Ectodermal cell (in vitro differentiated cells): Measurements from ENCODE around the gene PRC1. TPM values are rescaled to one million over a fixed set of nuclear protein-coding genes. Genes with fewer than 3 reads are reported as not detected.

Experiments used
- H3K27ac ChIP-seq: 2 replicates; pipeline ENCODE4 v1.7.0; 2013; ENCODE audit warnings: mild to moderate bottlenecking, low read depth, low read length; ENCODE audit not compliant: insufficient read depth, poor library complexity, severe bottlenecking
- H3K27me3 ChIP-seq: 2 replicates; pipeline ENCODE4 v1.7.0; 2013; ENCODE audit warnings: mild to moderate bottlenecking, low read length; ENCODE audit not compliant: insufficient read depth, control insufficient read depth, poor library complexity, severe bottlenecking
- H3K36me3 ChIP-seq: one replicate; pipeline ENCODE4 v1.7.0; 2013; ENCODE audit warnings: low read length; ENCODE audit not compliant: control insufficient read depth, insufficient read depth
- H3K4me1 ChIP-seq: one replicate; pipeline ENCODE4 v1.7.0; 2013; ENCODE audit warnings: low read length; ENCODE audit not compliant: control insufficient read depth, insufficient read depth
- H3K4me3 ChIP-seq: 2 replicates; pipeline ENCODE4 v1.7.0; 2013; ENCODE audit warnings: low read depth, low read length, control low read depth; ENCODE audit not compliant: insufficient read depth
- H3K9me3 ChIP-seq: 2 replicates; pipeline ENCODE4 v1.7.0; 2013; ENCODE audit warnings: mild to moderate bottlenecking, low read length, moderate library complexity; ENCODE audit not compliant: control insufficient read depth
- WGBS, 2 experiments: methylation state at CpG; one replicate each; pipeline ENCODE4 v1.1.7; 2013; ENCODE audit warnings: missing lambda C conversion rate in 2 of 2; 5-methylcytosine and 5-hydroxymethylcytosine counted together
- polyA plus RNA-seq, 4 experiments: library from polyadenylated mRNA; stranded (reverse); fragments of 50-300 nt; gene quantifications; one replicate each; pipeline ENCODE4 v1.2.3, GENCODE V29; 2013

The PRC1 gene, protein sequence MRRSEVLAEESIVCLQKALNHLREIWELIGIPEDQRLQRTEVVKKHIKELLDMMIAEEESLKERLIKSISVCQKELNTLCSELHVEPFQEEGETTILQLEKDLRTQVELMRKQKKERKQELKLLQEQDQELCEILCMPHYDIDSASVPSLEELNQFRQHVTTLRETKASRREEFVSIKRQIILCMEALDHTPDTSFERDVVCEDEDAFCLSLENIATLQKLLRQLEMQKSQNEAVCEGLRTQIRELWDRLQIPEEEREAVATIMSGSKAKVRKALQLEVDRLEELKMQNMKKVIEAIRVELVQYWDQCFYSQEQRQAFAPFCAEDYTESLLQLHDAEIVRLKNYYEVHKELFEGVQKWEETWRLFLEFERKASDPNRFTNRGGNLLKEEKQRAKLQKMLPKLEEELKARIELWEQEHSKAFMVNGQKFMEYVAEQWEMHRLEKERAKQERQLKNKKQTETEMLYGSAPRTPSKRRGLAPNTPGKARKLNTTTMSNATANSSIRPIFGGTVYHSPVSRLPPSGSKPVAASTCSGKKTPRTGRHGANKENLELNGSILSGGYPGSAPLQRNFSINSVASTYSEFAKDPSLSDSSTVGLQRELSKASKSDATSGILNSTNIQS
- polyA plus RNA-seq (2013, experiment 1 of 4): 118 TPM
- 83.3 TPM for polyA plus RNA-seq (2013, experiment 2 of 4)
- polyA plus RNA-seq (2013, experiment 3 of 4): 122 TPM
- polyA plus RNA-seq (2013, experiment 4 of 4): 116 TPM

DNA sequence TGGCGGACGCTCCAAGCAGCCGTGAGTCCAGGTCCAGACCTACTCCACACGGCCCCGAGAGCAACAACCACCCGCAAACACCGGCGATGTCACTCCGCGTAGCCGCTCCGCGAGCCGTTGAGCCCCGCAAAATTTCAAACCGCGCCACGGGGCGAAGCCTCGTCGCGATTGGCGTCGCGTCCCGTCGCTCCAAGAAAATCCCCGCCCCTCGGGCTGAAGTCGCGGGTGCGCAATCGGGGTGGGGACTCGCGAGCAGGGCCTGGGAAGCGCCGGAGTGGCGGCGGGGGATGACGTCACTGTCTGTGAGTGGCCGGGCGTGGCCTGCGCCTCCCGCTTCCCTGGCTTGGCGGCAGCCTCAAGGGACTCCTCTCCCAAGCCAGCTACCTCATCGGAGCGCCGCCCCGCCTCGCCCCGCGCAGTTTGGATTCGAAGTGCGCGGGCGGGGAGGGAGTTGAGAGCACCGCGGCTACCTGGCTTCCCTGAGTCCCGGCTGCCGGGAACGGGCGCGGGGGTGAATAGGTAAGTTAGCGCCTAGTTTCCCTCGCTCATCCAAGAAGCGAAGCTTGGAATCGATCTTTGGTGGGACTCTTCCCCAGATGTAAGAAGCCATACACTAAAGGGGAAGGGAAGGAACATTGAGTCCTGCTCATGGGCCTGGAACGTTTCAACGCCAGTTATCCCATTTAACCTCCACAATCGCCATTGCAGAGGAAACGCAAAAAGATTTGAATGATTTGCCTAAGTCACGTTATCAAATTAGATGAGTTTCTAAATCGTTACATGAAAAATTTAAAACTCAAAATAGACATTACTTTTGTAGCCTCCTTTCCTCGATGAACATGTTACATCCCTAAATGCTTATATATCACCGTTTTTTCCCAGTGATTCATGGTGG is at the start of gene PRC1:
Gene PRC1 (minus strand): TSS at position 119 of the 895 bp plus-strand sequence. CDS start 118 bp downstream, at position 1.
- Histone ChIP-seq H3K27ac (peak within 1 kb of the TSS; percentile 83), H3K36me3 (peaks cover 11% of the 10 kb centered on the region), H3K9me3 (no peaks in the 10 kb centered on the region), H3K27me3 (no peaks in the 10 kb centered on the region), H3K4me3 (peak within 1 kb of the TSS; percentile 81), H3K4me1 (peaks cover 6% of the 10 kb centered on the region)
- WGBS, 2 experiments: 0 to 1% methylated on average over 70 to 75 of the region's 75 CpGs

DNA sequence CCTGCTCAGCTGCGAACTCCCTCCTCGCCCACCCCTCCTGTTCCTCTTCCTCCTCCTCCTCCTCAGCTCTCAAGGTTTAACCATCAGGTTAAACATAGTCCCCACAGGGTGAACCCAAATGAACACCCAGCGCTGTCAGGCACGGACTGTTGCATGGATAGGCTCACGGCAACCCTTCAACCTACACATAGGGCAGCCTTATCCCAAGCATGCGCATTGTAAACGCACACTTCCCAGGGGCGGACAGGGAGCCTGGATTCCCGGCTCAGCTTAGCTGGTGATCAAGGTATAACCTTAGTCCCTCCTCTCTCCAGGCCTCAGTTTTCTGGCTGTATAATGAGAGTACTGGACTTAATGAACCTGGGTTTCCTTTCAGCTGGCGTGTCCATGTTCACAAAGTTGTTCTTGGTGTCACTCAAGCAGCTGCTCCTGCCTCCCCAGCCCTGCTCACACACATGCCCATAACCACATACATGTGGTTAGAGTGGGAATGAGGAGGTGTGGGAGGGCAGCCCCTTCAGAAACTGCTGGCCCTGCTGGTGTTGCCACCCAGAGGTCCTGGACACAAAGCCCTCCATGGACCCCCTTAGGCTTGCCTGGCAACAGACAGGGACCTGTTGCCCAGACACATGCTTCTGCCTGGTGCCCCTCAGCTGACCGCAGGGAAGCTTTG is 49.0 kb upstream of the PRC1 start:
- Histone ChIP-seq H3K36me3 (no peaks in the 10 kb centered on the region), H3K27me3 (no peaks in the 10 kb centered on the region), H3K27ac (no peak overlapping the region), H3K4me1 (no peaks in the 10 kb centered on the region), H3K4me3 (no peak overlapping the region), H3K9me3 (no peaks in the 10 kb centered on the region)
- 88 to 93% methylated on average over 11 of the region's 11 CpGs for WGBS, 2 experiments

DNA sequence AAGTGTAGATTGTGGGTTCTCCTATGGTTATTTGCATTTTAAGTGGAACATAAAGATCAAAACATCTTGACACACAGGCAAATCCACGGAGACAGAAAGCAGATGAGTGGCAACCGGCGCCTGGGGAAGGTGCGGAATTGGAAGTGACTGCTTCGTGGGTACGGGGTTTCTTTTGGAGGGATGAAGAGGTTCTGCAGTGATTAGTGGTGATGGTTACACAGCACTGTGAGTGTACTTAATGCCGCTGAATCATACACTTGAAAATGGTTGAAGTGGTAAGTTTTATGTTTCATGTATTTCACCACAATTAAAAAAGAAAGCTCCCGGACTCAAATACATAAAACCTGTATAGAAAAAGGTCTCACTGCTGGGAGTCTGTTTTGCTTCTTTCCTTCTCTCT is 46.5 kb upstream of the PRC1 start:
- H3K27ac ChIP-seq: no peak overlapping the region
- H3K4me3 ChIP-seq: no peak overlapping the region
- no peaks in the 10 kb centered on the region for H3K9me3 ChIP-seq
- H3K4me1 ChIP-seq: no peaks in the 10 kb centered on the region
- no peaks in the 10 kb centered on the region for H3K36me3 ChIP-seq
- no peaks in the 10 kb centered on the region for H3K27me3 ChIP-seq
- WGBS, 2 experiments: 88 to 91% methylated on average over 8 of the region's 8 CpGs

DNA sequence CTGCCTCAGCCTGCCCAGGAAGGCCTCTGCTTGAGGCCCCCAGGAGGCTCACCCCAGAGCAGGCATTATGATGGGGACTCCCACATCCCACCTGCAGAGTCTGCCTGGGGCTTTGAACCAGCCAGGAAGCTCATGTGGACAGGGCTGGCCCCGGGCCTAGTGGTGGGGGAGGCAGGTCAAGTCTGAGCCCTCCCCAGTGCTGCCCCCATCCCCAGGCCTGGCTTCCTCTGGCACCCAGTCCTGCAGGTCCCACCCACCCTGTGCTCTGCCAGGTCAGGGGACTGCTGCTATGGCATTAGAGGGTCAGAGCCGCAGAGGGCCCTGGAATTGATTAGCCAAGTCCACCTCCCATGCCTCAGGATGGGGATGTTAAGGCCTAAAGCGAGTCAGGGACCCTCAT is 45.7 kb upstream of the PRC1 start:
- Histone ChIP-seq H3K27me3 (no peaks in the 10 kb centered on the region), H3K4me1 (no peaks in the 10 kb centered on the region), H3K36me3 (no peaks in the 10 kb centered on the region), H3K9me3 (no peaks in the 10 kb centered on the region), H3K27ac (no peak overlapping the region), H3K4me3 (no peak overlapping the region)
- WGBS, 2 experiments: 84% methylated on average over 3 of the region's 3 CpGs

DNA sequence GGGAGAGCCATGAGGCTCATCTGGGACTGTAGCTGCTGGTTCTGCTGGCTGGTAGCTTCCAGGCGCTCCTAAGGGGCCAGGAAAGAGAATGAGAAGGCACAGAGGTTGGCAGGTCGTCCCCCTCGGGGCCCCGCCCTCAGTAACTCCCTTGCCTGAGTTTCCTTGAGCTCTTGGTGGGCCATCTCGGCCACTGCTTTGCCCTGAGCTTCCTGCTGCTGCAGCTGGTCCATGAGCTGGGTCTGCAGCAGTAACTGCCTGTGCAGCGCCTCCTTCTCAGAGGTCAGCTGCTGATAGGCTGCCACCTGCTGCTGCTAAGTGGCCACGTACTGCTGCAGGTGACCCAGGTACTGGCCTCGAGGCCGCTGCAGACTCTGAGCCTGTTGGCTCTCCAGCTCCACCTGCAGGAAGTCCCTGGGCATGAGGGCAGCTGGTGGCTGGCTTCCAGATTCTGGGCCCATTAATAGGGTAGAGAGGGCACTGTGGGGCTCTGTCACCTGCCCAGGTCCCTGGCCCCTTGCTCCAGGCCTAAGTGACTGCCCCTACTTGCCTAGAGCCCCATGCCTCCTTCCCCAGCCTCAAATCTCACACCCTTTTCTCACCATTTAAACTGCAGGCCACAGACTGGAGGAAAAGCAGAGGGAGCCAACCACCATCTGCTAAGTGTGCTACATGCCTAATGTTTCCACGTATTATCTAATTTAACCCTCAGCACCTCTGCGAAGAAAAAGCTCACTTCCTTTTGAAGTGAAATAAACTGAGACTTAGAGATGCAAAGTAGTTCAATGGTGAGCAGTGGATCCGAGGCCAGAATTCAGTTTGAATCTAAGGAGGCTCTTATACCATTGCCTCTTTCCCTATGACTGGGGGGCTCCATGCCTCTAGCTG is 38.8 kb upstream of the PRC1 start:
- no peaks in the 10 kb centered on the region for H3K4me1 ChIP-seq
- 44 to 46% methylated on average over 12 of the region's 12 CpGs for WGBS, 2 experiments
- no peaks in the 10 kb centered on the region for H3K36me3 ChIP-seq
- no peak overlapping the region for H3K27ac ChIP-seq
- no peak overlapping the region for H3K4me3 ChIP-seq
- no peaks in the 10 kb centered on the region for H3K9me3 ChIP-seq
- no peaks in the 10 kb centered on the region for H3K27me3 ChIP-seq

DNA sequence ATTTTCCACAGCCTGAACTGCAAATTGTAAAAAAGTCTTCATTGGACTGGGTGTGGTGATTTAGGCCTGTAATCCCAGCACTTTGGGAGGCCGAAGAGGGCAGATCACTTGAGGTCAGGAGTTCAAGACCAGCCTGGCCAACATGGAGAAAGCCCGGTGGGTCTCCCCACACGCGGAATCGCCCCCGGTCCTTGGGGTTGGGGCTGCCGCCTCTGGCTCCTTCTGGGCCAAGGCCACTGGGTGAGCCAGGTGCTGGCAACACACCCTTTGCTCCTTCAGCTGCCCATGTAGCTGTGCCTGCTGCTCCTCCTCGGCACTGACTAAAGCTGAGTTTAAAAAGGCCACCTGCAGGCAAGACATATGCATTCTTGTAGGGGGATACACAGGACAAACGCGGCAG is 37.5 kb upstream of the PRC1 start:
- H3K27ac ChIP-seq: no peak overlapping the region
- whole genome bisulfite sequencing, 2 experiments: 78 to 83% methylated on average over 10 of the region's 10 CpGs
- H3K27me3 ChIP-seq: no peaks in the 10 kb centered on the region
- no peaks in the 10 kb centered on the region for H3K4me1 ChIP-seq
- no peak overlapping the region for H3K4me3 ChIP-seq
- H3K36me3 ChIP-seq: no peaks in the 10 kb centered on the region
- no peaks in the 10 kb centered on the region for H3K9me3 ChIP-seq

DNA sequence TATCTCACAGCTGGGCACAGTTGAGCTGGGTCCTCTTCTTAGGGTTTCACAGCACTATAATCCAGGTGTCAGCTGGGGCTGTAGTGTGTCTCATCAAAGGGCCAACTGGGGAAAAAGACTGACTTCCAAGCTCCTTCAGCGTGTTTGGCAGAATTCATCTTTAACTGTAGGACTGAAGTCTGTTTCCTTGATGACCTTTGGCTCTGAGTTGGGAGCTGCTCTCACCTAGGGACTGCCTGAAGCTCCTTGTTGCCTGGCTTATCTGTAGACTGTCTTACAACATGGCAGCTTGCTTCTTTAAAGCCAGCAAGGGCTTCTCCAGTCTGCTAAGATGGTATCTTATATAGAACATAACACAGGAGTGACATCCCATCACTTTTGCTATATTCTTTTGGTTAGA is 33.3 kb upstream of the PRC1 start:
- no peaks in the 10 kb centered on the region for H3K4me1 ChIP-seq
- H3K9me3 ChIP-seq: no peaks in the 10 kb centered on the region
- 75 to 84% methylated on average over 1 of the region's 1 CpG for WGBS, 2 experiments
- no peak overlapping the region for H3K4me3 ChIP-seq
- no peak overlapping the region for H3K27ac ChIP-seq
- H3K36me3 ChIP-seq: no peaks in the 10 kb centered on the region
- no peaks in the 10 kb centered on the region for H3K27me3 ChIP-seq

DNA sequence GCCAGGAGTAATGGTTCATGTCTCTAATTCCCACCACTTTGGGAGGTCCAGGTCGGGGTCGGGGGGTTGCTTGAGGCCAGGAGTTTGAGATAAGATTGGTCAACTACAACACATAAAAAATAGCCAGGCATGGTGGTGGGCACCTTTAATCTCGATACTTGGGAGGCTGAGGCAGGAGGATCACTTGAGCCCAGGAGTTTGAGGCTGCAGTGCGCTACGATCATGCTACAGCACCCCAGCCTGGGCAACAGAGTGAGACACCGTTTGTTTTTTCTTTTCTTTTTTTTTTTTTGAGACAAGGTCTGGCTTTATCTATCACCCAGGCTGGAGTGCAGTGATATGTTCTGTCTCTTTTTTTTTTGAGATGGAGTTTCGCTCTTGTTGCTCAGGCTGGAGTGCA is 29.4 kb upstream of the PRC1 start:
- 91 to 94% methylated on average over 5 to 7 of the region's 7 CpGs for WGBS, 2 experiments
- Histone ChIP-seq H3K4me1 (peaks cover 8% of the 10 kb centered on the region), H3K4me3 (no peak overlapping the region), H3K27me3 (no peaks in the 10 kb centered on the region), H3K9me3 (no peaks in the 10 kb centered on the region), H3K27ac (no peak overlapping the region), H3K36me3 (no peaks in the 10 kb centered on the region)

DNA sequence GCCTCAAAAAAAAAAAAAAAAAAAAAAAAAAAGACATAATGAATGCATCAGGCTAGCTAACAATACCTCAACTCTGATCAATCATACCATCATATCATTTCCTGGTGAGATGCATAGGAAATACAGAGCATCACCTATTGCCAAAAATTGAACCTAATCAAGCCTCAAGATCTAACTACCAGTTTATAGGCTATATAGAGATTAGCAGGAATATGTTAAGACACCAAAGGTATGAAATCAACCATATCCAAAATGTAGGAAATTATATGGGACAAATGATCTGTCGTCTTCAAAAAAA is 28.4 kb upstream of the PRC1 start:
- H3K27ac ChIP-seq: no peak overlapping the region
- no peaks in the 10 kb centered on the region for H3K36me3 ChIP-seq
- H3K9me3 ChIP-seq: no peaks in the 10 kb centered on the region
- H3K4me3 ChIP-seq: peak overlapping the region; percentile 94
- WGBS, 2 experiments: 54 to 67% methylated on average over 1 of the region's 1 CpG
- no peaks in the 10 kb centered on the region for H3K27me3 ChIP-seq
- H3K4me1 ChIP-seq: peaks cover 8% of the 10 kb centered on the region
